Bronchial epithelial cell (primary cell): ENCODE results near the gene RAB33B. TPM values are rescaled to one million over a fixed set of nuclear protein-coding genes. Genes with fewer than 3 reads are reported as not detected.
"Not testable (repeated sequence)": the region's sequence is repeated elsewhere in the genome, so short reads cannot be mapped to it uniquely, and the experiment has no call there.

Experiments
- DNase-seq: peaks from one replicate; pipeline ENCODE4 v3.0.0-alpha.2; 2010; ENCODE audit warnings: low read depth
- FAIRE-seq: peaks from 2 replicates; lab custom pipeline; 2011; peaks lifted over from hg19 to GRCh38; lab: Jason Lieb, UNC
- H3K27me3 ChIP-seq: 2 replicates; pipeline ENCODE4 v1.5.1; 2011; ENCODE audit warnings: low read length; ENCODE audit not compliant: control insufficient read depth, insufficient read depth
- H3K36me3 ChIP-seq: 2 replicates; pipeline ENCODE4 v1.5.1; 2011; ENCODE audit warnings: low read length; ENCODE audit not compliant: control insufficient read depth, insufficient read depth
- H3K4me3 ChIP-seq: 2 replicates; pipeline ENCODE4 v1.5.1; 2011; ENCODE audit warnings: mild to moderate bottlenecking, low read depth, low read length, control low read depth
- total RNA-seq: library from RNA; depleted of rRNA; stranded (reverse); fragments of >200 nt; gene quantifications from 2 replicates; pipeline ENCODE4 v1.2.1, GENCODE V29; 2014
- TF ChIP-seq, protein P1 (sequence below): IDR thresholded peaks from 2 replicates; pipeline ENCODE4 v1.5.1; 2011; ENCODE audit warnings: mild to moderate bottlenecking, moderate library complexity, low read length, control low read depth, inconsistent platforms; ENCODE audit not compliant: insufficient read depth, severe bottlenecking

Gene RAB33B
- total RNA-seq, 1 donor from 2014 or later = 10.0 TPM

DNA sequence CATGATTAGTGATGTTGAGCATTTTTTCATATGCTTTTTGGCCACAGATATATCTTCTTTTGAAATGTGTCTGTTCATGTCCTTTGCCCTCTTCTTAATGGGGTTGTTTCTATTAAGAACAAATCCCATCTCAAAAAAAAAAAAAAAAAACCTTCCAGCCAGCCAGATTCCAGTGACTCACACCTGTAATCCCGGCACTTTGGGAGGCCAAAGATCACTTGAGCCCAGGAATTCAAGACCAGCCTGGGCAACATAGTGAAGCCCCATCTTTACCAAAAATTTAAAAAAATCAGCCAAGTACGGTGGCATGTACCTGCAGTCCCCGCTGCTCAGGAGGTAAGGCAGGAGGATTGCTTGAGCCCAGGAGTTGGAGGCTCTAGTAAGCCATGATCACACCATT, 5.1 kb downstream of the RAB33B start:
- Histone ChIP-seq H3K27me3 (no peaks in the 10 kb centered on the region), H3K4me3 (no peak overlapping the region), H3K36me3 (no peaks in the 10 kb centered on the region)
- no peak for FAIRE-seq
- TF ChIP-seq, protein P1, sequence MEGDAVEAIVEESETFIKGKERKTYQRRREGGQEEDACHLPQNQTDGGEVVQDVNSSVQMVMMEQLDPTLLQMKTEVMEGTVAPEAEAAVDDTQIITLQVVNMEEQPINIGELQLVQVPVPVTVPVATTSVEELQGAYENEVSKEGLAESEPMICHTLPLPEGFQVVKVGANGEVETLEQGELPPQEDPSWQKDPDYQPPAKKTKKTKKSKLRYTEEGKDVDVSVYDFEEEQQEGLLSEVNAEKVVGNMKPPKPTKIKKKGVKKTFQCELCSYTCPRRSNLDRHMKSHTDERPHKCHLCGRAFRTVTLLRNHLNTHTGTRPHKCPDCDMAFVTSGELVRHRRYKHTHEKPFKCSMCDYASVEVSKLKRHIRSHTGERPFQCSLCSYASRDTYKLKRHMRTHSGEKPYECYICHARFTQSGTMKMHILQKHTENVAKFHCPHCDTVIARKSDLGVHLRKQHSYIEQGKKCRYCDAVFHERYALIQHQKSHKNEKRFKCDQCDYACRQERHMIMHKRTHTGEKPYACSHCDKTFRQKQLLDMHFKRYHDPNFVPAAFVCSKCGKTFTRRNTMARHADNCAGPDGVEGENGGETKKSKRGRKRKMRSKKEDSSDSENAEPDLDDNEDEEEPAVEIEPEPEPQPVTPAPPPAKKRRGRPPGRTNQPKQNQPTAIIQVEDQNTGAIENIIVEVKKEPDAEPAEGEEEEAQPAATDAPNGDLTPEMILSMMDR = no peak
- DNase-seq = peak; percentile 41

DNA sequence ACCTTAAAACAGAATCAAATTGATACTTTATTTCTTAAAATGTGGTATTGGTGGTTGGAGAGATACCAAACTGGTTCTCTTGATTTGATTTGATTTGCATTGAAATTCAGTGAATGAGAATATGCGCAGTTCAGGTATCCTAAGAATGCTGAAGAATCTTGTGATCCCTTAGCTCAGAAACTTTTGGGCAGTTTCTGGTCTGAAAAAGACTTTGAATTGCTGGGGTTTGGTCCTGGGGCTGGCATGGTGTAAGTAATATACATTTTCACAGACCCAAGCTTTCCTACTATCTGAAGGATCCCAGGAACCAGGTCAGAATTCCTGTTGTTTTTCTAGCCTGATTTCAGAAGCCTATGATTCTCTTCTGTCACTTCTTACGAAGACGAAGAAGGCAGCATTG, 6.6 kb downstream of the RAB33B start:
- Histone ChIP-seq H3K4me3 (no peak overlapping the region), H3K27me3 (no peaks in the 10 kb centered on the region), H3K36me3 (no peaks in the 10 kb centered on the region)
- FAIRE-seq (no peak), DNase-seq (no peak)
- TF ChIP-seq, protein P1 = no peak

DNA sequence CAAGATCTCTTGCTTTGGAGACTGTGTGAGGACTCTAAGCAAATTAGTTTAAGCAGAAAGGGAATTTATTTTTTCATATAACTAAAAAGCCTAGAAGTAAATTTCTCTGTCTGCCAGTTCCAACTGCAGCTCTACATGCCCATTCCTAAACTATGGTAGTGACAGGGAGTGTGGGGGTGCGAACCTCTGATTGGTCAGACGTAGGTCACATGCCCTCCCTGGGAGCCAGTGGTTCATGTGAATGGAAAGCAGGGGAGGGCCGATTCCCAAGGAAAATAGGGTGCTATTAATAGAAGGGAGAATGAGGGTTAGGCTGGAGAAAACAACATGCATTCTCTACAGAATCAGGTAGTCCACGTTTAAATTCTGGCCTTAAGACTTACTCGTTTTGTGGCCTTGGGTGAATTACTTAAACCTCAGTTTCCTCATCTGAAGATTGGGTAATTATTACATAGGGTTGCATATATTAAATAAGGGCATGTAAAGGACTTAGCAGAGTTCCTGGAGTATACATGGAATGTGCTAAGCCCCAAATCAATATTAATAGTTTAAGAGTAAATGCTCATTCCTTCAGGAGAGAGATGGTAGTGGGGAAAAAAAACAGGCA, 7.2 kb downstream of the RAB33B start:
- Histone ChIP-seq H3K36me3 (no peaks in the 10 kb centered on the region), H3K4me3 (no peak overlapping the region), H3K27me3 (no peaks in the 10 kb centered on the region)
- FAIRE-seq = no peak
- TF ChIP-seq, protein P1 = no peak
- DNase-seq = no peak

DNA sequence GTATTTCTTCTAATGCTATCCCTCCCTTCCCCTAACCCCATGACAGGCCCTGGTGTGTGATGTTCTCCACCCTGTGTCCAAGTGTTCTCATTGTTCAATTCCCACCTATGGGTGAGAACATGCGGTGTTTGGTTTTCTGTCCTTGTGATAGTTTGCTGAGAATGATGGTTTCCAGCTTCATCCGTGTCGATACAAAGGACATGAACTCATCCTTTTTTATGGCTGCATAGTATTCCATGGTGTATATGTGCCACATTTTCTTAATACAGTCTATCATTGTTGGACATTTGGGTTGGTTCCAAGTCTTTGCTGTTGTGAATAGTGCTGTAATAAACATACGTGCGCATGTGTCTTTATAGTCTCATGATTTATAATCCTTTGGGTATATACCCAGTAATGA, 10.6 kb downstream of the RAB33B start:
- not testable (repeated sequence) for H3K27me3 ChIP-seq, H3K4me3 ChIP-seq, FAIRE-seq, DNase-seq, H3K36me3 ChIP-seq

DNA sequence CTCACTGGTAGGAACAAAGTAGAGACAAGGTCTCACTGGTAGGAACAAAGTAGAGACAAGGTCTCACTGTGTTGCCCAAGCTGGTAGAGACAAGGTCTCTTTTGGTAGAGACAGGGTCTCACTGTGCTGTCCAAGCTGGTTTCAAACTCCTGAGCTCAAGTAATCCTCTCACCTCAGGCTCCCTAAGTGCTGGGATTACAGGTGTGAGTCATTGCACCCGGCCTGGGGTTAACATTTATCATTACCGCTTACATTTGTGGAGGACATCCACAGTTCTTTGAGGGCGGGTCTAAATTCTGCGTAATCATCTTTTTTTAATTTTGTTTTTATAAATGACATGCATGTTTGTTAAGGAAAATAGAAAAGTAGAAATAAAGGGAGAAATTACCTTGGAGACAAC, 12.0 kb downstream of the RAB33B start:
- no peaks in the 10 kb centered on the region for H3K36me3 ChIP-seq
- H3K4me3 ChIP-seq = no peak overlapping the region
- H3K27me3 ChIP-seq = no peaks in the 10 kb centered on the region
- no peak for FAIRE-seq
- TF ChIP-seq, protein P1 = no peak
- DNase-seq = no peak

DNA sequence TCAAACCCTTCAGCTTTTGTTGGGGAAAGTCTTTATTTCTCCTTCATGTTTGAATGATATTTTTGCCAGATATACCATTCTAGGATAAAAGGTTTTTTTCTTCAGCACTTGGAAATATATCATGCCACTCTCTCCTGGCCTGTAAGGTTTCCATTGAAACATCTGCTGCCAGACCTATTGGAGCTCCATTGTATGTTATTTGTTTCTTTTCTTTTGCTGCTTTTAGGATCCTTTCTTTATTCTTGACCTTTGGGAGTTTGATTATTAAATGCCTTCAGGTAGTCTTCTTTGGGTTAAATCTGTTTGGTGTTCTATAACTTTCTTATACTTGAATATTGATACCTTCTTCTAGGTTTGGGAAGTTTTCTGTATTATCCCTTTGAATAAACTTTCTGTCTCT, 14.8 kb downstream of the RAB33B start:
- H3K4me3 ChIP-seq, FAIRE-seq, H3K27me3 ChIP-seq, H3K36me3 ChIP-seq, DNase-seq: not testable (repeated sequence)

DNA sequence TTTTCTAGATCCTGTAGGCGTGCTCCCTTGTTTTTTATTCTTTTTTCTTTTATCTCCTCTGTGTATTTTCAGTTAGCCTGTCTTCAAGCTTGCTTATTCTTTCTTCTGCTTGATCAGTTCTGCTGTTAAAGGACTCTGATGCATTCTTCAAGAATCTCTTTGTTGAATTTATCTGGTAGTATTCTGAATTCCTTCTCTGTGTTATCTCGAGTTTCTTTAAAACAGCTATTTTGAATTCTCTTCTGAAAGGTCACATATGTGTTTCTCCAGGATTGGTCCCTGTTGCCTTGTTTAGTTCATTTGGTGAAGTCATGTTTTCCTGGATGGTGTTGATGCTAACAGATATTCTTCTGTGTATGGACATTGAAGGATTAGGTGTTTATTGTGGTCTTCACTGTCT, 15.3 kb downstream of the RAB33B start:
- H3K36me3 ChIP-seq = peaks cover 3% of the 10 kb centered on the region
- FAIRE-seq (no peak), DNase-seq (no peak)
- H3K4me3 ChIP-seq = no peak overlapping the region
- TF ChIP-seq, protein P1 = no peak
- no peaks in the 10 kb centered on the region for H3K27me3 ChIP-seq
